T-helper 2 cell treated with Interferon-gamma antibody and Interleukin-4, amounts not matched to agents 100 ng/mL and 5 ng/mL, for 36 hours (primary cell): Measurements from ENCODE around the gene FOXA3. TPM values are rescaled to one million over a fixed set of nuclear protein-coding genes. Genes with fewer than 3 reads are reported as not detected.

Experiments
- intact Hi-C: fragments of 100-400 bp; cut with micrococcal nuclease; formaldehyde crosslinking; loops from one replicate; pipeline ENCODE4 v1.15.1; 2023
- total RNA-seq: library from RNA; stranded (reverse); gene quantifications from 2 replicates; pipeline ENCODE4 v1.2.3, GENCODE V29; 2022

FOXA3 gene
- total RNA-seq, 1 donor from 2014 or later = not detected

- intact Hi-C loops = no loop called here
Observed at GRCh38 chr19:45913874-45914830, 50.0 kb downstream of the FOXA3 start, which contains the start of gene NANOS2. Gene NANOS2, minus strand, starts transcription at chr19:45914778. Its CDS starts 85 bp downstream, at chr19:45914693.

GRCh38 chr19:45917421-45918091 is 53.4 kb downstream of the FOXA3 start:
- intact Hi-C loops = no loop called here

- intact Hi-C loops = no loop called here
Observed at GRCh38 chr19:45918721-45919120, 54.6 kb downstream of the FOXA3 start.

- intact Hi-C loops = no loop called here
Observed at GRCh38 chr19:45919678-45920077, 55.6 kb downstream of the FOXA3 start.

GRCh38 chr19:45920458-45920857 is 56.3 kb downstream of the FOXA3 start:
- intact Hi-C loops = no loop called here

GRCh38 chr19:45922281-45922680 is 58.2 kb downstream of the FOXA3 start:
- intact Hi-C loops = no loop called here

Other genes starting within 250 kb of the FOXA3 start
- gene EML2, start 224.9 kb upstream of the FOXA3 start, total RNA-seq = 105 and 110 TPM in 2 replicates
- gene GIPR, start 196.1 kb upstream of the FOXA3 start, total RNA-seq = 4.7 and 5.1 TPM in 2 replicates
- 596 and 605 TPM in 2 replicates for gene SNRPD2, start 172.4 kb upstream of the FOXA3 start, total RNA-seq
- 8.2 and 9.1 TPM in 2 replicates for gene QPCTL, start 171.7 kb upstream of the FOXA3 start, total RNA-seq
- gene FBXO46, start 133.4 kb upstream of the FOXA3 start, total RNA-seq = 38.3 and 38.9 TPM in 2 replicates
- gene MEIOSIN, start 130.9 kb upstream of the FOXA3 start, total RNA-seq = not detected in 2 replicates
- 0.68 and 0.82 TPM in 2 replicates for gene SIX5, start 95.1 kb upstream of the FOXA3 start, total RNA-seq
- gene DMPK, start 81.8 kb upstream of the FOXA3 start, total RNA-seq = 13.8 and 17.1 TPM in 2 replicates
- gene DMWD, start 71.5 kb upstream of the FOXA3 start, total RNA-seq = 23.1 and 26.2 TPM in 2 replicates
- 0.39 and 0.50 TPM in 2 replicates for gene RSPH6A, start 49.0 kb upstream of the FOXA3 start, total RNA-seq
- gene SYMPK, start 1.2 kb upstream of the FOXA3 start, total RNA-seq = 99.9 and 106 TPM in 2 replicates
- gene IRF2BP1, start 21.8 kb downstream of the FOXA3 start, total RNA-seq = 15.3 and 15.8 TPM in 2 replicates
- 8.8 and 9.8 TPM in 2 replicates for gene MYPOP, start 38.3 kb downstream of the FOXA3 start, total RNA-seq
- gene NANOS2, start 50.5 kb downstream of the FOXA3 start, total RNA-seq = not detected in 2 replicates
- 0.02 and 0.09 TPM in 2 replicates for gene NOVA2, start 109.5 kb downstream of the FOXA3 start, total RNA-seq
- gene CCDC61, start 131.1 kb downstream of the FOXA3 start, total RNA-seq = 22.8 and 26.8 TPM in 2 replicates
- not detected in 2 replicates for gene PGLYRP1, start 158.7 kb downstream of the FOXA3 start, total RNA-seq
- gene IGFL4, start 176.7 kb downstream of the FOXA3 start, total RNA-seq = not detected in 2 replicates